Raji (cell line): ENCODE measurements around the gene ZFPL1.
A peak's percentile ranks its signal among the peaks of the same experiment; 100 is the strongest.

Experiments used
- POLR2A ChIP-seq: IDR thresholded peaks from 2 replicates; pipeline ENCODE4 v1.6.1; 2011; ENCODE audit warnings: low read depth, low read length, control low read depth; ENCODE audit not compliant: insufficient read depth

ZFPL1 gene

DNA sequence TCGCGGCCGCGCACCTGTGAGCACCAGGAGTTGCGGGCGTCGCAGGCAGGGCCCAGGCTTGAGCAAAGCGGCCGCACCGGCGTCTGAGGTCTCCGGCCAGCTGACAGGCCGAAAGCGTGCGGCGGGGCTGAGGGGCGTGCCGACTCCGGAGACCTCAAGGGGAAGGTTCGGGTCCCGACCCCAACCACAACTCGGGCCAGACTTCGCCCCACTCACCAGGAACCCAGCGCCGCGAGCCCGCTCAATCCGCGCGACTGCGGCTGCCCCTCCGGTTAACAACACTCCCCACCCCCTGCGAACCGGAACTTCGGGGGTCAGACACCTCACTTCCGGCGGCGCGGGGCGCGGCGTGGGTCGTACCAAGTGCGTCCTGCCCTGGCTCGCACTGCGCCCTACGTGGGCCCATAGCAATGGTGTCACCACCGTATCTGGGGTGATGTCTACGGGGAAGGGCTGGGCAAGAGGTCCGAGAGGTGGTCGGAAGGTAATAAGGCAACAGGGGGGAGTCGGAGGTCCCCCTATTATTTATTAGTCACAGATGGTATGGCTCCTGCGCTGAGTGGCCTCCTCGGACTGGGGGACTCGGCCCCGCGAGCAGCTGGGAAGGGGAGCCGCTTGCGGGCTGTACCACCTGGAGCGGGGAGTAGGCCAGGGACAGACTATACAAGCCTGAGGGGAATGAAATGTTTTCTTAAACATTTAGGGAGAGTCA, 50.4 kb downstream of the ZFPL1 start, which contains the start of gene SYVN1:
Gene SYVN1 (minus strand): TSS at position 280 of the 712 bp plus-strand sequence. CDS start 918 bp downstream, outside the sequence.
- TF ChIP-seq POLR2A: peak; percentile 88

DNA sequence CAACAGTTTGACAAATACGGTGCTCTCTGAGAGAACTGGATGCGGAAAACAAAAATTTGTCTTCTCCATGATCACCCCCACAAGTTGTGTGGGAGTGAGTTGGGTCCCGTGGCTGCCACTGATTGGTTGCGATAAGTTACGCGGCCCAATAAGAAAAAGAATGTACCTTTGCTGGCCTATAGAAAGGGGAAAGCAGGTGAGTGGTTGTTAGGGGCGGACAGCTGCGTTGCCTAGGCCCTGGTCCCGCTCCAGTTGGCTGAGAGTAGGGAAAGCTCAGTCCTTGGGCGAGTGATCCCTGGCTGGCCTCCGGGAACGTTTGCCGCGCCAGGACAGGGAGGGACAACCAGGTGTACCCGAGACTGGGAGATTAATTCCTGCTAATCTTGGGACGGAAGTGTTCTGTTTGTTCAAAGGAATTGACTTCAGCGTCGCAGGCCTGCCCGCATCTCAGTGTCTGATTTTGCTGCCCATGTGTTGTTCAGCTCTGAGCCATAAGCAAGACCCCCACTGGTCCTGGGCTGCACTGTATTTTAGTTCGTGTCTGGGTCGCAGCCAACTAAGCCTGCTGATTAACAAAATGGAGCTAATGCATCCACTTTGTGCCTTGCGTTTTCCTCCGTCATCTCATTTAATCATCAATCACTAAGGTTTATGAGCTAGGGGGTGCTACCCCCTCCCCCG, 51.1 kb downstream of the ZFPL1 start:
- peak; percentile 90 for TF ChIP-seq POLR2A

DNA sequence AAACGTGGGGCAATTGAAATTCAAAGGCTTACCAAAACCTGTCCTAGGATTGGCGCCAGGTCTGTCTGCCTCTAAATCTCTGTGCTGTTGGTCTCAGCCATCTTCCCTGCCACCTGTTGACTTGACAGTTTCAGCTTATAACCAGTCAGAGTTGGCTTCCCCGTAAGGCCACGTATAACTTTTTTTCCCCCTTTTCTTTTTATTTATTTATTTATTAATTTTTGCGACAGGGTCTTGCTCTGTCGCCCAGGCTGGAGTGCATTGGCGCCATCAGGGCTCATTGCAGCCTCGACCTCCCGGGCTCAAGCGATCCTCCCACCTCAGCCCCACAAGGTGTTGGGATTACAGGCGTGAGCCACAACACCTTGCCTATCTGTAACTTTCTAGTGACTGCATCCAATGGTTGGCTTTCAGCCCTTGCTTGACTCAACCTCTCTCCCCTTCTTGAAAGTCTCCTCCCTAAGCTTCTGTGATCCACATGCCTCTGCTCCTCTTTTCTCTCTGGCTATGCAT, 51.7 kb downstream of the ZFPL1 start:
- TF ChIP-seq POLR2A: no peak

DNA sequence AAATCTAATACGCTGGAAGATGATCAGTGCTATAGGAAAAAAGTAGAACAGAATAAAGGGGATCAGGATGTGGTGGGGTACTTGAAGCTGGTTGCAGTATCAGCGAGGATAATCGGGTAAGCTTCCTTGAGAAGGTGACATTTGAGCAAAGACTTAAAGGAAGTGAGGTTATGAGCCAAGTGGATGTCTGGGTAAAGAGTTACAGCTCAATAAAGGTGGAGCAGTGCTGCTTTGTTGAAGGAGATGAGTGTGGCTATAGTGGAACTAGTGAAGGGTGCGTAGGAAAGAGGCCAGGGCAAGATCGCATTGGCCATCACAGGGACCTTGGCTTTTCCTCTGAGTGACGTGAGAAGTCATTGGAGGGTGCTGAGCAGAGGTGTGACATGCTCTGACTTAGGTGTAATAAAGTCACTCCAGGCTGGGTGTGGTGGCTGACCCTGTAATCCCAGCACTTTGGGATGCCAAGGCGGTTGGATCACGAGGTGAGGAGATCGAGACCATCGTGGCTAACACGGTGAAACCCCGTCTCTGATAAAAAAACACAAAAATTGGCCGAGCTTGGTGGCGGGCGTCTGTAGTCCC, 52.6 kb downstream of the ZFPL1 start:
- no peak for TF ChIP-seq POLR2A
